Keratinocyte (primary cell): ENCODE measurements around the gene CDKN1A. TPM values are rescaled to one million over a fixed set of nuclear protein-coding genes. Genes with fewer than 3 reads are reported as not detected.

Source experiments
- DNase-seq: peaks from one replicate; pipeline ENCODE4 v3.0.0-alpha.2; 2011; ENCODE audit warnings: low read depth, missing footprints, low spot score
- FAIRE-seq: peaks from 2 replicates; lab custom pipeline; 2011; peaks lifted over from hg19 to GRCh38; lab: Jason Lieb, UNC
- H2AFZ ChIP-seq: 2 replicates; pipeline ENCODE4 v1.6.0; 2012; ENCODE audit warnings: low read length, control low read depth, inconsistent platforms; ENCODE audit not compliant: control insufficient read depth
- H3K27ac ChIP-seq: 2 replicates; pipeline ENCODE4 v1.5.1; 2011; ENCODE audit warnings: low read length; ENCODE audit not compliant: control insufficient read depth, insufficient read depth
- H3K27me3 ChIP-seq: 3 replicates; pipeline ENCODE4 v1.6.0; 2011; ENCODE audit warnings: low read length; ENCODE audit not compliant: control insufficient read depth, insufficient read depth; ENCODE audit errors: extremely low read depth
- H3K36me3 ChIP-seq, 2 experiments: 2 replicates in 1 of 2; 3 replicates in 1 of 2; pipeline ENCODE4 v1.5.1; 2011; ENCODE audit warnings: low read length in 2 of 2, mild to moderate bottlenecking in 1 of 2; ENCODE audit not compliant: control insufficient read depth in 2 of 2, insufficient read depth in 2 of 2; ENCODE audit errors: extremely low read depth in 1 of 2
- H3K4me1 ChIP-seq: 3 replicates; pipeline ENCODE4 v1.5.1; 2011; ENCODE audit warnings: low read length; ENCODE audit not compliant: control insufficient read depth, insufficient read depth; ENCODE audit errors: extremely low read depth
- H3K4me2 ChIP-seq: 3 replicates; pipeline ENCODE4 v1.6.0; 2011; ENCODE audit warnings: low read depth, low read length; ENCODE audit not compliant: control insufficient read depth, insufficient read depth; ENCODE audit errors: extremely low read depth
- H3K4me3 ChIP-seq, 3 experiments: fragments of 200-600 bp in 1 of 3; sonication (generic) in 1 of 3; 2 replicates in 2 of 3; 3 replicates in 1 of 3; pipeline ENCODE4 v1.5.1; 2011 to 2016; ENCODE audit warnings: low read length in 3 of 3, mild to moderate bottlenecking in 3 of 3, control low read depth in 2 of 3, inconsistent platforms in 1 of 3, low read depth in 1 of 3, mixed read lengths in 1 of 3, mixed run types in 1 of 3, moderate library complexity in 1 of 3; ENCODE audit not compliant: control insufficient read depth in 2 of 3, insufficient read depth in 2 of 3; ENCODE audit errors: extremely low read depth in 1 of 3
- H3K79me2 ChIP-seq: 2 replicates; pipeline ENCODE4 v1.6.0; 2012; ENCODE audit warnings: low read length; ENCODE audit not compliant: control insufficient read depth, insufficient read depth
- H3K9ac ChIP-seq: 3 replicates; pipeline ENCODE4 v1.6.0; 2011; ENCODE audit warnings: low read length; ENCODE audit not compliant: control insufficient read depth, insufficient read depth; ENCODE audit errors: extremely low read depth
- H3K9me1 ChIP-seq: 3 replicates; pipeline ENCODE4 v1.6.0; 2011; ENCODE audit warnings: low read length; ENCODE audit not compliant: control insufficient read depth, insufficient read depth; ENCODE audit errors: extremely low read depth
- H3K9me3 ChIP-seq: 2 replicates; pipeline ENCODE4 v1.5.1; 2012; ENCODE audit warnings: low read depth, low read length; ENCODE audit not compliant: control insufficient read depth
- H4K20me1 ChIP-seq: 3 replicates; pipeline ENCODE4 v1.6.0; 2011; ENCODE audit warnings: low read length; ENCODE audit not compliant: control insufficient read depth, insufficient read depth; ENCODE audit errors: extremely low read depth
- CTCF ChIP-seq, 3 experiments: IDR thresholded peaks in 1 of 3; conservative IDR thresholded peaks in 1 of 3; optimal IDR thresholded peaks in 1 of 3; 2 replicates in 2 of 3; 3 replicates in 1 of 3; pipeline versions ENCODE3 to v1.5.1; 2011; ENCODE audit warnings: low read length in 3 of 3, mild to moderate bottlenecking in 3 of 3, moderate library complexity in 2 of 3, control low read depth in 1 of 3, inconsistent platforms in 1 of 3; ENCODE audit not compliant: insufficient read depth in 2 of 3; ENCODE audit errors: extremely low read depth in 1 of 3
- EZH2 ChIP-seq: IDR thresholded peaks from one replicate; pipeline ENCODE4 v1.6.1; 2012; ENCODE audit warnings: inconsistent platforms, mild to moderate bottlenecking, low read length, moderate library complexity
- dilution Hi-C: fragments of 300-500 bp; cut with MboI; formaldehyde crosslinking; loops from one replicate; pipeline ENCODE4 v1.7.0; 2020; ENCODE audit warnings: low sequenced_read_pairs; ENCODE audit not compliant: extremely low pct_ligation_motif_present
- polyA plus RNA-seq, 5 experiments: library from polyadenylated mRNA; depleted of rRNA in 3 of 5; stranded (reverse) in 3 of 5; stranded (forward) in 1 of 5; unstranded in 1 of 5; fragments of >200 nt; gene quantifications; 1 replicate in 1 of 5; 2 replicates in 3 of 5; 3 replicates in 1 of 5; pipeline versions ENCODE4 v1.2.1 to v1.2.3, GENCODE V29; 2011 to 2012; ENCODE audit warnings: missing spikeins in 2 of 5, low read depth in 1 of 5, low replicate concordance in 1 of 5

Gene CDKN1A
- polyA plus RNA-seq, 1 donor (not counting 4 experiments of a cell fraction or from before 2014, with no cell fraction given): 185 TPM

- Histone ChIP-seq H3K36me3 (no peaks in the 10 kb centered on the region), H3K4me3 (no peak overlapping the region), H3K9ac (no peak overlapping the region), H3K4me2 (no peak overlapping the region), H3K79me2 (no peaks in the 10 kb centered on the region), H3K9me1 (no peaks in the 10 kb centered on the region), H3K27me3 (peaks cover 4% of the 10 kb centered on the region), H4K20me1 (no peaks in the 10 kb centered on the region), H3K27ac (no peak overlapping the region), H2AFZ (no peak overlapping the region), H3K4me1 (peaks cover 9% of the 10 kb centered on the region), H3K9me3 (no peaks in the 10 kb centered on the region)
- DNase-seq (no peak), FAIRE-seq (no peak)
- dilution Hi-C loops: no loop called here
- no peak for TF ChIP-seq CTCF (optimal IDR thresholded peaks at IDR 0.05 in 1 of 3, IDR thresholded peaks at IDR 0.05 in 1 of 3, conservative IDR thresholded peaks at IDR 0.05 in 1 of 3; ENCODE audit: extremely low read depth in 1 of 3, insufficient read depth in 2 of 3, low read length in 3 of 3)
- no peak for TF ChIP-seq EZH2
Observed at GRCh38 chr6:36713846-36714245, 35.3 kb downstream of the CDKN1A start.

- Histone ChIP-seq H4K20me1 (no peaks in the 10 kb centered on the region), H3K9me3 (no peaks in the 10 kb centered on the region), H3K4me3 (no peak overlapping the region), H3K9me1 (no peaks in the 10 kb centered on the region), H3K4me1 (peaks cover 9% of the 10 kb centered on the region), H3K9ac (no peak overlapping the region), H3K4me2 (no peak overlapping the region), H3K79me2 (no peaks in the 10 kb centered on the region), H2AFZ (no peak overlapping the region), H3K27ac (no peak overlapping the region), H3K27me3 (peaks cover 4% of the 10 kb centered on the region), H3K36me3 (no peaks in the 10 kb centered on the region)
- dilution Hi-C loops: no loop called here
- no peak for DNase-seq
- TF ChIP-seq EZH2 (no peak), CTCF (optimal IDR thresholded peaks at IDR 0.05 in 1 of 3, IDR thresholded peaks at IDR 0.05 in 1 of 3, conservative IDR thresholded peaks at IDR 0.05 in 1 of 3; ENCODE audit: extremely low read depth in 1 of 3, insufficient read depth in 2 of 3, low read length in 3 of 3) (no peak)
- FAIRE-seq: no peak
Observed at GRCh38 chr6:36714511-36714910, 36.0 kb downstream of the CDKN1A start.
